GM19351 (cell line): ENCODE data around the gene MRTFA.

Source experiments
- ATAC-seq: cut with Tn5 transposase; IDR thresholded peaks from one replicate; pipeline ENCODE4 v1.9.1; 2021; ENCODE audit warnings: mild to moderate bottlenecking, moderate library complexity; ENCODE audit not compliant: unreplicated experiment

Gene MRTFA

GRCh38 chr22:40434106-40434505 is 202.4 kb downstream of the MRTFA start:
- no peak for ATAC-seq

- ATAC-seq: no peak
Measured at GRCh38 chr22:40433416-40434090, 203.0 kb downstream of the MRTFA start.

GRCh38 chr22:40432625-40433024 is 203.9 kb downstream of the MRTFA start:
- ATAC-seq: no peak

GRCh38 chr22:40432157-40432556 is 204.4 kb downstream of the MRTFA start:
- ATAC-seq: no peak

GRCh38 chr22:40430991-40431390 is 205.5 kb downstream of the MRTFA start:
- no peak for ATAC-seq

GRCh38 chr22:40429481-40429880 is 207.0 kb downstream of the MRTFA start:
- no peak for ATAC-seq

GRCh38 chr22:40428796-40429195 is 207.7 kb downstream of the MRTFA start:
- no peak for ATAC-seq

GRCh38 chr22:40426594-40427333 is 209.8 kb downstream of the MRTFA start:
- ATAC-seq: no peak

- no peak for ATAC-seq
Measured at GRCh38 chr22:40425082-40425481, 211.4 kb downstream of the MRTFA start.

GRCh38 chr22:40423882-40424640 is 212.5 kb downstream of the MRTFA start:
- no peak for ATAC-seq

GRCh38 chr22:40423310-40423688 is 213.2 kb downstream of the MRTFA start:
- no peak for ATAC-seq

GRCh38 chr22:40422558-40423309 is 213.8 kb downstream of the MRTFA start:
- ATAC-seq: no peak

GRCh38 chr22:40421941-40422340 is 214.6 kb downstream of the MRTFA start:
- no peak for ATAC-seq

GRCh38 chr22:40421082-40421350 is 215.5 kb downstream of the MRTFA start:
- no peak for ATAC-seq

GRCh38 chr22:40420341-40421081 is 216.0 kb downstream of the MRTFA start:
- no peak for ATAC-seq

- no peak for ATAC-seq
Measured at GRCh38 chr22:40419718-40420117, 216.8 kb downstream of the MRTFA start.

GRCh38 chr22:40418366-40419201 is 217.9 kb downstream of the MRTFA start:
- ATAC-seq: no peak

- no peak for ATAC-seq
Measured at GRCh38 chr22:40417881-40418280, 218.6 kb downstream of the MRTFA start.

- no peak for ATAC-seq
Measured at GRCh38 chr22:40417041-40417440, 219.5 kb downstream of the MRTFA start.

- no peak for ATAC-seq
Measured at GRCh38 chr22:40416636-40417035, 219.9 kb downstream of the MRTFA start.
